Measurements from ENCODE around the gene MRM1.

- no peak for TF ChIP-seq ZNF512 (tag; IDR thresholded peaks at IDR 0.05)
- no peak for TF ChIP-seq SIN3A (IDR thresholded peaks at IDR 0.05; ENCODE audit: borderline replicate concordance in 2 of 2, control insufficient read depth in 1 of 2, low read depth in 2 of 2, low read length in 2 of 2)
- no peak for TF ChIP-seq CTCF (IDR thresholded peaks at IDR 0.05 in 2 of 3, conservative IDR thresholded peaks at IDR 0.05 in 1 of 3; ENCODE audit: insufficient read depth in 2 of 3, low read depth in 1 of 3, low read length in 3 of 3)
- no peak for TF ChIP-seq DPF2 (IDR thresholded peaks at IDR 0.05)
Measured at GRCh38 chr17:36653856-36654255, 52.5 kb downstream of the MRM1 start.
